Measurements from ENCODE around the gene ZKSCAN3. TPM values are rescaled to one million over a fixed set of nuclear protein-coding genes. Genes with fewer than 3 reads are reported as not detected.

Gene ZKSCAN3
- total and polyA plus RNA-seq, 2 of the 8 experiments (the other 6 are each of a cell fraction or from before 2014, with no cell fraction given), result 2.7 to 9.8 TPM

- no peak overlapping the region for H4K5ac ChIP-seq (ENCODE audit: insufficient read length, low read depth, low read length)
- no peak overlapping the region for H2AK5ac ChIP-seq (ENCODE audit: low read depth, low read length)
- H4K91ac ChIP-seq (replicated peaks; ENCODE audit: insufficient read length, low read length), result no peak overlapping the region
- no peak overlapping the region for H3K4me3 ChIP-seq (ENCODE audit: extremely low read depth in 1 of 4, insufficient read depth in 2 of 4, low read depth in 3 of 4, low read length in 4 of 4)
- no peaks in the 10 kb centered on the region for H3K23me2 ChIP-seq (ENCODE audit: low read depth, low read length)
- H3K4me2 ChIP-seq (ENCODE audit: insufficient read depth in 1 of 2, low read depth in 2 of 2, low read length in 2 of 2), result no peak overlapping the region
- no peaks in the 10 kb centered on the region for H3K79me1 ChIP-seq (ENCODE audit: low read depth, low read length)
- no peaks in the 10 kb centered on the region for H3K79me2 ChIP-seq (ENCODE audit: control insufficient read depth in 1 of 2, insufficient read depth in 2 of 2, low read length in 2 of 2)
- WGBS, 2 experiments (ENCODE audit: extremely low coverage in 1 of 2, insufficient coverage in 1 of 2, insufficient read length in 1 of 2, insufficient replicate concordance in 2 of 2, low coverage in 1 of 2, low lambda C conversion rate in 2 of 2, missing lambda C conversion rate in 1 of 2), result 94% methylated on average over 7 of the region's 7 CpGs; no CpG with 5 or more reads in 1 of the 2 experiments
- DNase-seq (ENCODE audit: low read depth in 1 of 2, low spot score in 2 of 2) (no peak), FAIRE-seq (no peak)
- H3K27me3 ChIP-seq (replicated peaks in 1 of 4; ENCODE audit: control insufficient read depth in 3 of 4, extremely low read depth in 1 of 4, insufficient read depth in 3 of 4, low read length in 3 of 4), result no peaks in the 10 kb centered on the region
- no peak overlapping the region for H3K18ac ChIP-seq (ENCODE audit: extremely low read depth, low read length)
- peaks cover 7 to 32% (median 19%) of the 10 kb centered on the region in 4 experiments; a peak in 6 of 8 replicates for H3K36me3 ChIP-seq (ENCODE audit: control insufficient read depth in 2 of 4, insufficient read depth in 4 of 4, low read length in 3 of 4)
- no peak overlapping the region for H4K8ac ChIP-seq (ENCODE audit: extremely low read depth, insufficient read depth, low read length)
- H2BK5ac ChIP-seq (ENCODE audit: low read depth, low read length), result no peak overlapping the region
- H3K4ac ChIP-seq (replicated peaks; ENCODE audit: insufficient read length, low read depth, low read length), result no peak overlapping the region
- H3K14ac ChIP-seq (ENCODE audit: insufficient read length), result no peak overlapping the region
- H2BK20ac ChIP-seq (ENCODE audit: low read length), result no peak overlapping the region
- H4K20me1 ChIP-seq (replicated peaks in 1 of 2; ENCODE audit: control insufficient read depth in 1 of 2, insufficient read depth in 2 of 2, low read length in 2 of 2), result no peaks in the 10 kb centered on the region
- TF ChIP-seq SAP30 (IDR thresholded peaks at IDR 0.05; ENCODE audit: insufficient read depth, insufficient replicate concordance, low read length) (no peak), MAX (IDR thresholded peaks at IDR 0.05) (no peak), KDM1A (IDR thresholded peaks at IDR 0.05; ENCODE audit: borderline replicate concordance, low read length) (0 out of 2 replicates have a peak, but pooled peaks have one; percentile 64), ZNF274 (IDR thresholded peaks at IDR 0.05; ENCODE audit: borderline replicate concordance, extremely low read depth, low read length) (no peak)
- no peak overlapping the region for H3K56ac ChIP-seq (replicated peaks; ENCODE audit: insufficient read length, low read depth, low read length)
- H3K9ac ChIP-seq (replicated peaks in 1 of 4; ENCODE audit: extremely low read depth in 1 of 4, low read depth in 3 of 4, low read length in 3 of 4), result no peak overlapping the region
- H2BK12ac ChIP-seq (ENCODE audit: low read depth, low read length), result no peak overlapping the region
- H2AFZ ChIP-seq (ENCODE audit: low read length), result no peak overlapping the region
- H2BK120ac ChIP-seq (replicated peaks; ENCODE audit: low read depth, low read length), result no peak overlapping the region
- H3K27ac ChIP-seq (ENCODE audit: low read depth, low read length), result no peak overlapping the region
- ChIA-PET CTCF (ENCODE audit: partially characterized antibody) (no interaction called here), POLR2A (ENCODE audit: partially characterized antibody) (interaction anchor here (0.7 to 1.0 kb wide), 2 partner anchors 8 to 9 kb away, joined by 3 read pairs; partner anchors contain the start of gene ZSCAN31)
- no peak overlapping the region for H3K23ac ChIP-seq (ENCODE audit: insufficient read length)
- H2BK15ac ChIP-seq (ENCODE audit: low read length), result no peak overlapping the region
- no peaks in the 10 kb centered on the region for H3K4me1 ChIP-seq (replicated peaks in 1 of 4; ENCODE audit: control insufficient read depth in 3 of 4, insufficient read depth in 4 of 4, low read length in 3 of 4)
- H3K9me3 ChIP-seq (ENCODE audit: insufficient read depth in 2 of 2, low read depth in 1 of 2, low read length in 1 of 2), result peaks cover 34 to 37% of the 10 kb centered on the region in 2 experiments
Measured at GRCh38 chr6:28326371-28326948, 23.3 kb upstream of the ZKSCAN3 start.

Data from H1 (cell line).